B cell (primary cell): ENCODE results near the gene BCL2L11. TPM values are rescaled to one million over a fixed set of nuclear protein-coding genes. Genes with fewer than 3 reads are reported as not detected.

Source experiments
- ATAC-seq: fragments of 200-7000 bp; cut with Tn5 transposase; one replicate; pipeline ENCODE4 v1.10.0; 2021; ENCODE audit warnings: low read depth, mild to moderate bottlenecking, moderate number of reproducible peaks, moderate library complexity
- CTCF ChIA-PET: fragments of 350-600 bp; sonication (Branson Sonifier 250); formaldehyde crosslinking; loops from one replicate; lab custom pipeline; 2021; ENCODE audit warnings: antibody characterized with exemption, inconsistent platforms; lab: Charles Lee
- POLR2A ChIA-PET: fragments of 350-600 bp; sonication (Branson Sonifier 250); formaldehyde crosslinking; loops from one replicate; lab custom pipeline; 2021; ENCODE audit warnings: antibody characterized with exemption; lab: Charles Lee
- DNase-seq: peaks from one replicate; pipeline ENCODE4 v3.0.0; 2013
- H2AFZ ChIP-seq: 2 replicates; pipeline ENCODE4 v1.6.1; 2012; ENCODE audit warnings: mild to moderate bottlenecking, low read depth, low read length; ENCODE audit not compliant: insufficient read depth, poor library complexity, severe bottlenecking
- H3K27ac ChIP-seq, 2 donors: 1 replicate in 1 of 2; 2 replicates in 1 of 2; pipeline ENCODE4 v1.5.1; 2012 to 2013; ENCODE audit warnings: low read length in 2 of 2, mild to moderate bottlenecking in 2 of 2, moderate library complexity in 1 of 2
- H3K27me3 ChIP-seq, 4 experiments: fragments of 200-600 bp in 1 of 4; sonication (generic) in 1 of 4; replicated peaks in 1 of 4; 1 replicate in 2 of 4; 2 replicates in 2 of 4; pipeline versions ENCODE4 v1.6.1 to v1.7.0; 2013 to 2016; ENCODE audit warnings: low read length in 3 of 4, mild to moderate bottlenecking in 2 of 4, mixed read lengths in 1 of 4, moderate library complexity in 1 of 4; ENCODE audit not compliant: insufficient read depth in 4 of 4, control insufficient read depth in 3 of 4; ENCODE audit errors: control extremely low read depth in 1 of 4
- H3K36me3 ChIP-seq, 2 experiments: replicated peaks in 1 of 2; 1 replicate in 1 of 2; 2 replicates in 1 of 2; pipeline versions ENCODE4 v1.6.1 to v1.7.1; 2013; ENCODE audit warnings: low read length in 1 of 2; ENCODE audit not compliant: insufficient read depth in 2 of 2, control insufficient read depth in 1 of 2; ENCODE audit errors: control extremely low read depth in 1 of 2, extremely low read depth in 1 of 2
- H3K4me1 ChIP-seq, 2 donors: fragments of 200-600 bp in 1 of 2; sonication (generic) in 1 of 2; 1 replicate in 1 of 2; 2 replicates in 1 of 2; pipeline versions ENCODE4 v1.5.1 to v1.6.1; 2013 to 2017; ENCODE audit warnings: low read length in 2 of 2; ENCODE audit not compliant: control insufficient read depth in 2 of 2, insufficient read depth in 2 of 2
- H3K4me2 ChIP-seq: replicated peaks from 2 replicates; pipeline ENCODE3; 2012; ENCODE audit warnings: mild to moderate bottlenecking, low read depth, low read length; ENCODE audit not compliant: poor library complexity, severe bottlenecking
- H3K4me3 ChIP-seq, 5 experiments: fragments of 200-600 bp in 1 of 5; sonication (generic) in 1 of 5; 1 replicate in 3 of 5; 2 replicates in 2 of 5; pipeline versions ENCODE4 v1.5.1 to v1.7.0; 2011 to 2016; ENCODE audit warnings: low read length in 4 of 5, mild to moderate bottlenecking in 4 of 5, low read depth in 2 of 5, control low read depth in 1 of 5, moderate library complexity in 1 of 5; ENCODE audit not compliant: insufficient read depth in 1 of 5; ENCODE audit errors: control extremely low read depth in 1 of 5, extremely low read depth in 1 of 5
- H3K79me2 ChIP-seq: fragments of 200-600 bp; sonication (generic); one replicate; pipeline ENCODE4 v1.6.0; 2016; ENCODE audit warnings: low read length; ENCODE audit not compliant: control insufficient read depth, insufficient read depth
- H3K9ac ChIP-seq: fragments of 200-600 bp; sonication (generic); 2 replicates; pipeline ENCODE4 v1.6.1; 2017; ENCODE audit warnings: mild to moderate bottlenecking, low read length, moderate library complexity
- H3K9me3 ChIP-seq, 3 donors: one replicate each; pipeline versions ENCODE4 v1.6.1 to v1.7.1; 2013; ENCODE audit warnings: low read length in 2 of 3; ENCODE audit not compliant: control insufficient read depth in 2 of 3, insufficient read depth in 1 of 3; ENCODE audit errors: control extremely low read depth in 1 of 3
- H4K20me1 ChIP-seq: 2 replicates; pipeline ENCODE4 v1.6.0; 2012; ENCODE audit warnings: mild to moderate bottlenecking, low read length; ENCODE audit not compliant: insufficient read depth, control insufficient read depth, poor library complexity, severe bottlenecking
- H3K27ac Mint-ChIP-seq: one replicate; pipeline ENCODE4 v1.8.0; 2021; ENCODE audit warnings: mixed read lengths
- H3K27me3 Mint-ChIP-seq: one replicate; pipeline ENCODE4 v1.8.0; 2021; ENCODE audit warnings: mixed read lengths
- H3K4me1 Mint-ChIP-seq: one replicate; pipeline ENCODE4 v1.8.0; 2021; ENCODE audit warnings: mixed read lengths
- H3K4me3 Mint-ChIP-seq: one replicate; pipeline ENCODE4 v1.8.0; 2021; ENCODE audit warnings: mixed read lengths
- H3K9me3 Mint-ChIP-seq: one replicate; pipeline ENCODE4 v1.8.0; 2022; ENCODE audit warnings: mixed read lengths; ENCODE audit not compliant: insufficient read depth
- CTCF ChIP-seq: fragments of 200-600 bp; IDR thresholded peaks from one replicate; pipeline ENCODE4 v1.8.0; 2022; ENCODE audit warnings: antibody characterized with exemption, mild to moderate bottlenecking
- EZH2 ChIP-seq: IDR thresholded peaks from 2 replicates; pipeline ENCODE4 v1.6.1; 2012; ENCODE audit warnings: borderline replicate concordance, low read depth, mild to moderate bottlenecking, moderate library complexity, low read length; ENCODE audit not compliant: insufficient read depth, poor library complexity, severe bottlenecking
- WGBS: methylation state at CpG from one replicate; pipeline ENCODE4 v1.1.5; 2013; ENCODE audit warnings: missing lambda C conversion rate; ENCODE audit not compliant: insufficient coverage; 5-methylcytosine and 5-hydroxymethylcytosine counted together
- intact Hi-C: fragments of 100-400 bp; cut with micrococcal nuclease; formaldehyde crosslinking; loops from one replicate; pipeline ENCODE4 v1.10.0; 2022
- polyA plus RNA-seq: library from polyadenylated mRNA; depleted of rRNA; stranded (reverse); fragments of >200 nt; gene quantifications from 2 replicates; pipeline ENCODE4 v1.2.3, GENCODE V29; 2012
- total RNA-seq, 2 donors: library from RNA; stranded (reverse); fragments of 120-200 nt in 1 of 2; gene quantifications; 1 replicate in 1 of 2; 2 replicates in 1 of 2; pipeline versions ENCODE4 v1.2.3 to v1.2.4, GENCODE V29; 2013 to 2022

Gene BCL2L11
- total and polyA plus RNA-seq, 2 donors (not counting 1 experiment from before 2014, with no cell fraction given): 13.8 to 164 TPM

GRCh38 chr2:111186121-111186715, 65.5 kb downstream of the BCL2L11 start:
- H3K4me3 Mint-ChIP-seq: no peak overlapping the region
- Histone ChIP-seq H3K4me1 (no peaks in the 10 kb centered on the region), H3K27me3 (no peaks in the 10 kb centered on the region), H2AFZ (no peak overlapping the region), H3K27ac (no peak overlapping the region), H4K20me1 (no peaks in the 10 kb centered on the region), H3K4me3 (no peak overlapping the region), H3K9ac (no peak overlapping the region), H3K4me2 (no peak overlapping the region), H3K36me3 (no peaks in the 10 kb centered on the region), H3K79me2 (no peaks in the 10 kb centered on the region), H3K9me3 (no peaks in the 10 kb centered on the region)
- ChIA-PET POLR2A (no interaction called here), CTCF (no interaction called here)
- no peak overlapping the region for H3K27ac Mint-ChIP-seq
- no peaks in the 10 kb centered on the region for H3K9me3 Mint-ChIP-seq
- peaks cover 4% of the 10 kb centered on the region for H3K27me3 Mint-ChIP-seq
- peaks cover 1% of the 10 kb centered on the region for H3K4me1 Mint-ChIP-seq
- intact Hi-C loops: no loop called here
- no peak for TF ChIP-seq EZH2
- TF ChIP-seq CTCF: no peak
- DNase-seq (no peak), ATAC-seq (no peak)
- 95% methylated on average over 9 of the region's 10 CpGs for WGBS

- H3K4me1 ChIP-seq: no peaks in the 10 kb centered on the region
- no peak overlapping the region for H2AFZ ChIP-seq
- no peak overlapping the region for H3K9ac ChIP-seq
- ChIA-PET POLR2A (no interaction called here), CTCF (no interaction called here)
- TF ChIP-seq EZH2 (no peak), CTCF (no peak)
- Mint-ChIP-seq H3K9me3 (no peaks in the 10 kb centered on the region), H3K27ac (no peak overlapping the region), H3K27me3 (peaks cover 4% of the 10 kb centered on the region), H3K4me1 (peaks cover 1% of the 10 kb centered on the region), H3K4me3 (no peak overlapping the region)
- no peaks in the 10 kb centered on the region for H3K79me2 ChIP-seq
- DNase-seq (no peak), ATAC-seq (no peak)
- no peak overlapping the region for H3K4me3 ChIP-seq
- intact Hi-C loops: no loop called here
- H4K20me1 ChIP-seq: no peaks in the 10 kb centered on the region
- 83% methylated on average over 6 of the region's 6 CpGs for WGBS
- H3K27ac ChIP-seq: no peak overlapping the region
- no peak overlapping the region for H3K4me2 ChIP-seq
- no peaks in the 10 kb centered on the region for H3K27me3 ChIP-seq
- no peaks in the 10 kb centered on the region for H3K9me3 ChIP-seq
- no peaks in the 10 kb centered on the region for H3K36me3 ChIP-seq
Measured at GRCh38 chr2:111186933-111187332, 66.2 kb downstream of the BCL2L11 start.
